ENCODE data around the gene SNRPD1.

Gene SNRPD1

DNA sequence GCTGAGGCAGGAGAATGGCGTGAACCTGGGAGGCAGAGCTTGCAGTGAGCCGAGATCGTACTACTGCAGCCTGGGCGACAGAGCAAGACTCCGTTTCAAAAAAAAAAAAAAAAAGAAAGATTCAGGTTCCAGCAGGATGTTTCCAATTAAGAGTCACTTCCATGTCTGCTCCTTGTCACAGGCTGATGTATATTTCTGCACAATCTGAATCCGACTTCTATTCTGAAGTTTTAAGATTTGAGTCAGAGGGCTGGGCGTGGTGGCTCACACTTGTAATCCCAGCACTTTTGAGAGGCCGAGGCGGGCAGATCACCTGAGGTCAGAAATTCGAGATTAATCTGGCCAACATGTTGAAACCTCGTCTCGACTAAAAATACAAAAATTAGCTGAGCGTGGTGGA lies 24.7 kb downstream of the SNRPD1 start:
- POLR2A ChIA-PET: interaction anchor here (0.7 to 0.9 kb wide), 2 partner anchors 19 to 30 kb away, joined by 5 to 6 read pairs; no protein-coding TSS in a partner anchor
- Histone ChIP-seq H3K4me1 (ENCODE audit: control insufficient read depth, insufficient read depth, low read length) (no peaks in the 10 kb centered on the region), H3K36me3 (ENCODE audit: control insufficient read depth in 2 of 2, insufficient read depth in 1 of 2, low read length in 2 of 2) (peaks cover 12 to 25% of the 10 kb centered on the region in 2 experiments; a peak in 2 of 3 replicates), H3K4me3 (ENCODE audit: low read depth, low read length) (no peak overlapping the region), H3K27ac (ENCODE audit: extremely low read depth, low read depth, low read length) (no peak overlapping the region), H3K9me3 (ENCODE audit: control insufficient read depth, insufficient read depth, low read depth, low read length) (no peaks in the 10 kb centered on the region)
- TF ChIP-seq ZNF19 (tag by site-specific recombination; IDR thresholded peaks at IDR 0.05; ENCODE audit: low read depth): no peak
- no peak for TF ChIP-seq ZNF654 (tag by site-specific recombination; IDR thresholded peaks at IDR 0.05; ENCODE audit: low read depth)
- no peak for TF ChIP-seq ZNF354C (tag by site-specific recombination; IDR thresholded peaks at IDR 0.05; ENCODE audit: borderline replicate concordance, low read depth)
- TF ChIP-seq ZBTB20 (tag by site-specific recombination; IDR thresholded peaks at IDR 0.05): no peak
- no peak for TF ChIP-seq SCRT1 (tag by site-specific recombination; IDR thresholded peaks at IDR 0.05; ENCODE audit: borderline replicate concordance)
- TF ChIP-seq ZNF169 (tag by site-specific recombination; IDR thresholded peaks at IDR 0.05): no peak
- TF ChIP-seq SETDB1 (IDR thresholded peaks at IDR 0.05; ENCODE audit: insufficient read length, low read length): peak; percentile 52
- TF ChIP-seq MYNN (tag by site-specific recombination; IDR thresholded peaks at IDR 0.05; ENCODE audit: borderline replicate concordance): peak; percentile 91
- TF ChIP-seq ZNF530 (tag by site-specific recombination; IDR thresholded peaks at IDR 0.05; ENCODE audit: low read depth): no peak
- TF ChIP-seq ZNF280C (tag by site-specific recombination; IDR thresholded peaks at IDR 0.05): no peak
- CTCF ChIA-PET: interaction anchor here (0.9 to 1.2 kb wide), 2 partner anchors 11 to 36 kb away, joined by 3 to 4 read pairs; partner anchors contain the start of gene ESCO1

DNA sequence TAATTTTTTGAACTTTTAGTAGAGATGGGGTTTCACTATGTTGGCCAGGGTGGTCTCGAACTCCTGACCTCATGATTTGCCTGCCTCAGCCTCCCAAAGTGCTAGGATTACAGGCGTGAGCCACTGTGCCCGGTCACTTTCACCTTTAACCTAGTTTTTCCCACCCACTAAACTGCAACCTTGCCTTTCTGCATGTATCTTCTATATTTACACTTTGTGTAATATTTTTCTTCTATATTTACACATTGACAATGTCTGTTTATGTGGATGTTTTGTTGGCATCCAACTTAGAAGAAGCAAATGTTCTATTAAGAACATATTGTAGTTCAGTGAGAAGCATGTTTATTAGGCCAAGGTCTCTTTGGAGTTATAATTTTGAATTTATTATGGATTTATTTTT lies 26.7 kb downstream of the SNRPD1 start:
- no peak overlapping the region for H3K4me3 ChIP-seq (ENCODE audit: low read depth, low read length)
- H3K36me3 ChIP-seq (ENCODE audit: control insufficient read depth in 2 of 2, insufficient read depth in 1 of 2, low read length in 2 of 2): peaks cover 0 to 15% of the 10 kb centered on the region in 2 experiments; a peak in 2 of 3 replicates
- H3K27ac ChIP-seq (ENCODE audit: extremely low read depth, low read depth, low read length): no peak overlapping the region
- H3K9me3 ChIP-seq (ENCODE audit: control insufficient read depth, insufficient read depth, low read depth, low read length): no peaks in the 10 kb centered on the region
- no peaks in the 10 kb centered on the region for H3K4me1 ChIP-seq (ENCODE audit: control insufficient read depth, insufficient read depth, low read length)
- ChIA-PET CTCF (interaction anchor here (1.3 kb wide), 1 partner anchor 10 kb away, joined by 4 read pairs; no protein-coding TSS in a partner anchor), POLR2A (no interaction called here)
- no peak for TF ChIP-seq SALL2 (tag by site-specific recombination; IDR thresholded peaks at IDR 0.05; ENCODE audit: borderline replicate concordance)
- TF ChIP-seq ZNF658 (tag by site-specific recombination; IDR thresholded peaks at IDR 0.05): no peak
- TF ChIP-seq, protein P1, sequence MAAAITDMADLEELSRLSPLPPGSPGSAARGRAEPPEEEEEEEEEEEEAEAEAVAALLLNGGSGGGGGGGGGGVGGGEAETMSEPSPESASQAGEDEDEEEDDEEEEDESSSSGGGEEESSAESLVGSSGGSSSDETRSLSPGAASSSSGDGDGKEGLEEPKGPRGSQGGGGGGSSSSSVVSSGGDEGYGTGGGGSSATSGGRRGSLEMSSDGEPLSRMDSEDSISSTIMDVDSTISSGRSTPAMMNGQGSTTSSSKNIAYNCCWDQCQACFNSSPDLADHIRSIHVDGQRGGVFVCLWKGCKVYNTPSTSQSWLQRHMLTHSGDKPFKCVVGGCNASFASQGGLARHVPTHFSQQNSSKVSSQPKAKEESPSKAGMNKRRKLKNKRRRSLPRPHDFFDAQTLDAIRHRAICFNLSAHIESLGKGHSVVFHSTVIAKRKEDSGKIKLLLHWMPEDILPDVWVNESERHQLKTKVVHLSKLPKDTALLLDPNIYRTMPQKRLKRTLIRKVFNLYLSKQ (tag by site-specific recombination; IDR thresholded peaks at IDR 0.05; ENCODE audit: borderline replicate concordance): no peak
- no peak for TF ChIP-seq HIC1 (tag by site-specific recombination; IDR thresholded peaks at IDR 0.05)
- TF ChIP-seq ZNF302 (tag by site-specific recombination; IDR thresholded peaks at IDR 0.05; ENCODE audit: low read depth): no peak
- TF ChIP-seq, protein P2, sequence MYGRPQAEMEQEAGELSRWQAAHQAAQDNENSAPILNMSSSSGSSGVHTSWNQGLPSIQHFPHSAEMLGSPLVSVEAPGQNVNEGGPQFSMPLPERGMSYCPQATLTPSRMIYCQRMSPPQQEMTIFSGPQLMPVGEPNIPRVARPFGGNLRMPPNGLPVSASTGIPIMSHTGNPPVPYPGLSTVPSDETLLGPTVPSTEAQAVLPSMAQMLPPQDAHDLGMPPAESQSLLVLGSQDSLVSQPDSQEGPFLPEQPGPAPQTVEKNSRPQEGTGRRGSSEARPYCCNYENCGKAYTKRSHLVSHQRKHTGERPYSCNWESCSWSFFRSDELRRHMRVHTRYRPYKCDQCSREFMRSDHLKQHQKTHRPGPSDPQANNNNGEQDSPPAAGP (tag by site-specific recombination; IDR thresholded peaks at IDR 0.05): no peak
- no peak for TF ChIP-seq ZNF837 (tag by site-specific recombination; IDR thresholded peaks at IDR 0.05)
- no peak for TF ChIP-seq ZNF37A (tag by site-specific recombination; IDR thresholded peaks at IDR 0.05)
- no peak for TF ChIP-seq ZNF112 (tag by site-specific recombination; IDR thresholded peaks at IDR 0.05)
- no peak for TF ChIP-seq ZNF16 (tag by site-specific recombination; IDR thresholded peaks at IDR 0.05; ENCODE audit: low read depth)
- no peak for TF ChIP-seq ZSCAN30 (tag by site-specific recombination; IDR thresholded peaks at IDR 0.05)
- TF ChIP-seq ZNF76 (tag by site-specific recombination; IDR thresholded peaks at IDR 0.05; ENCODE audit: borderline replicate concordance, low read depth): no peak
- TF ChIP-seq ZNF776 (tag by site-specific recombination; IDR thresholded peaks at IDR 0.05; ENCODE audit: borderline replicate concordance): no peak
- TF ChIP-seq ZNF560 (tag by site-specific recombination; IDR thresholded peaks at IDR 0.05; ENCODE audit: borderline replicate concordance): no peak
- TF ChIP-seq, protein P3, sequence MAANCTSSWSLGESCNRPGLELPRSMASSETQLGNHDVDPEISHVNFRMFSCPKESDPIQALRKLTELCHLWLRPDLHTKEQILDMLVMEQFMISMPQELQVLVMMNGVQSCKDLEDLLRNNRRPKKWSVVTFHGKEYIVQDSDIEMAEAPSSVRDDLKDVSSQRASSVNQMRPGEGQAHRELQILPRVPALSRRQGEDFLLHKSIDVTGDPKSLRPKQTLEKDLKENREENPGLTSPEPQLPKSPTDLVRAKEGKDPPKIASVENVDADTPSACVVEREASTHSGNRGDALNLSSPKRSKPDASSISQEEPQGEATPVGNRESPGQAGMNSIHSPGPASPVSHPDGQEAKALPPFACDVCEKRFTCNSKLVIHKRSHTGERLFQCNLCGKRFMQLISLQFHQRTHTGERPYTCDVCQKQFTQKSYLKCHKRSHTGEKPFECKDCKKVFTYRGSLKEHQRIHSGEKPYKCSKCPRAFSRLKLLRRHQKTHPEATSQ (tag by site-specific recombination; IDR thresholded peaks at IDR 0.05): no peak
- no peak for TF ChIP-seq ZNF292 (tag by site-specific recombination; IDR thresholded peaks at IDR 0.05; ENCODE audit: borderline replicate concordance, low read depth)
- no peak for TF ChIP-seq WT1 (tag by site-specific recombination; IDR thresholded peaks at IDR 0.05)
- TF ChIP-seq ZSCAN16 (tag by site-specific recombination; IDR thresholded peaks at IDR 0.05): no peak
